C4-2B (cell line): ENCODE results near the gene RGL4.

Experiments
- ZFX ChIP-seq: fragments of 450-650 bp; IDR thresholded peaks from 2 replicates; pipeline ENCODE4 v1.6.1; 2017
- TF ChIP-seq, protein P1 (sequence below): fragments of 450-650 bp; conservative IDR thresholded peaks from 2 replicates; pipeline ENCODE4 v1.5.1; 2017; ENCODE audit warnings: mild to moderate bottlenecking

DNA sequence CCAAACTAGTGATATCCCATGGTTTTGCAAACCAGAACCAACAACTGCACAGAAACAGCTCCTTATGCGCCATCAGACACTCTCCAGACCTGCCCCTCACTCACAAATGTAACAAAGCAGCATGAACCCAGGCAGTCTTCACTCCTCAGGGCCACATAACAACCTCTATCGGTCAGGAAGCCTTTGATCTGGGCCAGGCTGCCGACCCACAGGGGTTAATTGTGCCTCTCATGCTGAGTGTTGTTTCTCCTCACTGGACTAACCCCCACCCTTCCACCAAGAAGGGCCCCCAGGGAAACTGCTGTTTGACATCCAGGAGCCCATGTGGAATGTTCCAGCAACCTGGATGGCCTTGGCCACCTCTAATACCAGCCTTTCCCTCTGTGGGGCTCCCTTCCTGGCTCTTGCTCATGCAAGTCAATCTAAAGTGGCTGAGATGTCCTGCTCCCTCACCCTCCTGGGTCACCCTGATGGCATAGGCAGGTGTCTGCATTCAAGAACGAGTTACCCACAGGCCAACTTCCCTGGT, 7.9 kb upstream of the RGL4 start:
- TF ChIP-seq, protein P1, sequence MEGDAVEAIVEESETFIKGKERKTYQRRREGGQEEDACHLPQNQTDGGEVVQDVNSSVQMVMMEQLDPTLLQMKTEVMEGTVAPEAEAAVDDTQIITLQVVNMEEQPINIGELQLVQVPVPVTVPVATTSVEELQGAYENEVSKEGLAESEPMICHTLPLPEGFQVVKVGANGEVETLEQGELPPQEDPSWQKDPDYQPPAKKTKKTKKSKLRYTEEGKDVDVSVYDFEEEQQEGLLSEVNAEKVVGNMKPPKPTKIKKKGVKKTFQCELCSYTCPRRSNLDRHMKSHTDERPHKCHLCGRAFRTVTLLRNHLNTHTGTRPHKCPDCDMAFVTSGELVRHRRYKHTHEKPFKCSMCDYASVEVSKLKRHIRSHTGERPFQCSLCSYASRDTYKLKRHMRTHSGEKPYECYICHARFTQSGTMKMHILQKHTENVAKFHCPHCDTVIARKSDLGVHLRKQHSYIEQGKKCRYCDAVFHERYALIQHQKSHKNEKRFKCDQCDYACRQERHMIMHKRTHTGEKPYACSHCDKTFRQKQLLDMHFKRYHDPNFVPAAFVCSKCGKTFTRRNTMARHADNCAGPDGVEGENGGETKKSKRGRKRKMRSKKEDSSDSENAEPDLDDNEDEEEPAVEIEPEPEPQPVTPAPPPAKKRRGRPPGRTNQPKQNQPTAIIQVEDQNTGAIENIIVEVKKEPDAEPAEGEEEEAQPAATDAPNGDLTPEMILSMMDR: no peak
- no peak for TF ChIP-seq ZFX
